Endothelial cell of umbilical vein (primary cell): Measurements from ENCODE around the gene CDC37. TPM values are rescaled to one million over a fixed set of nuclear protein-coding genes. Genes with fewer than 3 reads are reported as not detected.

Experiments used
- BruUV-seq: library from RNA; stranded (reverse); fragments of 400-500 nt; replicated peaks from 2 replicates; lab custom pipeline; 2021; lab: Mats Ljungman, UMichigan
- CTCF ChIA-PET: fragments of 300-600, 350-600 bp; sonication (Branson Sonifier 250); formaldehyde crosslinking; loops from one replicate; lab custom pipeline; 2021; ENCODE audit warnings: antibody characterized with exemption, inconsistent platforms; lab: Charles Lee
- POLR2A ChIA-PET: fragments of 300-600, 350-600 bp; sonication (Branson Sonifier 250); formaldehyde crosslinking; loops from one replicate; lab custom pipeline; 2021; ENCODE audit warnings: antibody characterized with exemption, inconsistent platforms; lab: Charles Lee
- DNase-seq: peaks from one replicate; pipeline ENCODE4 v3.0.0-alpha.2; 2011; ENCODE audit warnings: low read depth, low spot score
- FAIRE-seq: peaks from 2 replicates; lab custom pipeline; 2011; peaks lifted over from hg19 to GRCh38; lab: Jason Lieb, UNC
- H2AFZ ChIP-seq: 2 replicates; pipeline ENCODE4 v1.6.0; 2012; ENCODE audit warnings: low read depth, low read length, control low read depth, inconsistent platforms
- H3K27ac ChIP-seq: 2 replicates; pipeline ENCODE4 v1.5.1; 2011; ENCODE audit warnings: low read depth, mild to moderate bottlenecking, control low read depth, low read length, moderate library complexity; ENCODE audit not compliant: insufficient read depth
- H3K27me3 ChIP-seq, 2 experiments: 2 replicates each; pipeline versions ENCODE4 v1.6.0 to v1.6.1; 2011; ENCODE audit warnings: low read length in 2 of 2, mixed read lengths in 1 of 2; ENCODE audit not compliant: control insufficient read depth in 2 of 2, insufficient read depth in 2 of 2
- H3K36me3 ChIP-seq, 2 experiments: 2 replicates in 1 of 2; 3 replicates in 1 of 2; pipeline ENCODE4 v1.5.1; 2011; ENCODE audit warnings: low read length in 2 of 2, mild to moderate bottlenecking in 1 of 2, moderate library complexity in 1 of 2; ENCODE audit not compliant: control insufficient read depth in 2 of 2, insufficient read depth in 2 of 2; ENCODE audit errors: extremely low read depth in 1 of 2
- H3K4me1 ChIP-seq: 3 replicates; pipeline ENCODE4 v1.5.1; 2011; ENCODE audit warnings: mild to moderate bottlenecking, low read length; ENCODE audit not compliant: control insufficient read depth, insufficient read depth; ENCODE audit errors: extremely low read depth
- H3K4me2 ChIP-seq: 2 replicates; pipeline ENCODE4 v1.6.1; 2011; ENCODE audit warnings: low read length, control low read depth, mixed read lengths; ENCODE audit not compliant: insufficient read depth
- H3K4me3 ChIP-seq, 3 experiments: fragments of 200-600 bp in 1 of 3; sonication (generic), shearing (Covaris generic) in 1 of 3; replicated peaks in 1 of 3; 2 replicates each; pipeline ENCODE4 v1.5.1; 2011 to 2016; ENCODE audit warnings: control low read depth in 3 of 3, low read length in 3 of 3, mild to moderate bottlenecking in 2 of 3, inconsistent platforms in 1 of 3, low read depth in 1 of 3, moderate library complexity in 1 of 3; ENCODE audit not compliant: insufficient read depth in 1 of 3
- H3K79me2 ChIP-seq: 2 replicates; pipeline ENCODE4 v1.6.0; 2012; ENCODE audit warnings: low read length, inconsistent platforms; ENCODE audit not compliant: control insufficient read depth, insufficient read depth
- H3K9ac ChIP-seq: replicated peaks from 2 replicates; pipeline ENCODE3; 2011; ENCODE audit warnings: low read length, control low read depth; ENCODE audit not compliant: insufficient read depth; ENCODE audit errors: extremely low read depth
- H3K9me1 ChIP-seq: replicated peaks from 3 replicates; pipeline ENCODE4 v1.6.0; 2011; ENCODE audit warnings: mild to moderate bottlenecking, low read length; ENCODE audit not compliant: control insufficient read depth, insufficient read depth; ENCODE audit errors: extremely low read depth
- H3K9me3 ChIP-seq: replicated peaks from 2 replicates; pipeline ENCODE4 v1.5.1; 2012; ENCODE audit warnings: low read length, inconsistent platforms; ENCODE audit not compliant: control insufficient read depth, insufficient read depth
- H4K20me1 ChIP-seq: replicated peaks from 2 replicates; pipeline ENCODE3; 2011; ENCODE audit warnings: mild to moderate bottlenecking, low read length; ENCODE audit not compliant: control insufficient read depth, insufficient read depth; ENCODE audit errors: extremely low read depth
- CTCF ChIP-seq, 2 donors: IDR thresholded peaks; 1 replicate in 1 of 2; 2 replicates in 1 of 2; pipeline ENCODE4 v1.5.1; 2011; ENCODE audit warnings: low read length in 2 of 2, mild to moderate bottlenecking in 2 of 2, moderate library complexity in 2 of 2, control low read depth in 1 of 2, inconsistent platforms in 1 of 2, low read depth in 1 of 2; ENCODE audit not compliant: insufficient read depth in 1 of 2; ENCODE audit errors: extremely low read depth in 1 of 2
- EZH2 ChIP-seq: IDR thresholded peaks from 2 replicates; pipeline ENCODE4 v1.6.1; 2012; ENCODE audit warnings: borderline replicate concordance, low read depth, mild to moderate bottlenecking, moderate library complexity, low read length, inconsistent platforms; ENCODE audit not compliant: severe bottlenecking
- FOS ChIP-seq: IDR thresholded peaks from 2 replicates; pipeline ENCODE4 v1.6.1; 2011; ENCODE audit warnings: mild to moderate bottlenecking, low read length, moderate library complexity, borderline replicate concordance; ENCODE audit not compliant: insufficient read depth
- GATA2 ChIP-seq: IDR thresholded peaks from 2 replicates; pipeline ENCODE4 v1.7.0; 2011; ENCODE audit warnings: low read depth, mild to moderate bottlenecking, moderate library complexity, mixed read lengths, low read length; ENCODE audit not compliant: insufficient read length, insufficient read depth
- JUN ChIP-seq: IDR thresholded peaks from 2 replicates; pipeline ENCODE4 v1.6.1; 2011; ENCODE audit warnings: borderline replicate concordance, low read depth; ENCODE audit not compliant: insufficient read length, insufficient read depth
- MYC ChIP-seq: IDR thresholded peaks from one replicate; pipeline ENCODE4 v1.6.1; 2011; ENCODE audit warnings: mild to moderate bottlenecking, low read depth, low read length
- POLR2A ChIP-seq: IDR thresholded peaks from 2 replicates; pipeline ENCODE4 v1.6.1; 2012; ENCODE audit warnings: low read depth, mild to moderate bottlenecking, control low read depth, low read length
- POLR2AphosphoS5 ChIP-seq: IDR thresholded peaks from 2 replicates; pipeline ENCODE4 v1.6.1; 2012; ENCODE audit warnings: low read depth, mild to moderate bottlenecking, control low read depth, low read length, moderate library complexity; ENCODE audit not compliant: insufficient read depth
- dilution Hi-C: fragments of 300-500 bp; cut with MboI; formaldehyde crosslinking; loops from one replicate; pipeline ENCODE4 v1.15.0; 2019; ENCODE audit warnings: low sequenced_read_pairs; ENCODE audit not compliant: extremely low pct_ligation_motif_present
- intact Hi-C: fragments of 100-400 bp; cut with micrococcal nuclease; formaldehyde crosslinking; loops from one replicate; pipeline ENCODE4 v1.10.0; 2022
- polyA plus RNA-seq, 4 experiments: library from polyadenylated mRNA; depleted of rRNA in 3 of 4; stranded (reverse) in 3 of 4; unstranded in 1 of 4; fragments of >200 nt; gene quantifications; 2 replicates each; pipeline versions ENCODE4 v1.2.1 to v1.2.3, GENCODE V29; 2011 to 2012; ENCODE audit warnings: missing spikeins in 1 of 4
- total RNA-seq: library from RNA; stranded (reverse); gene quantifications from 2 replicates; pipeline ENCODE4 v1.2.3, GENCODE V29; 2021
- TF ChIP-seq, protein P1 (sequence below): IDR thresholded peaks from 2 replicates; pipeline ENCODE4 v1.6.1; 2011; ENCODE audit not compliant: insufficient read depth, insufficient read length

CDC37 gene
- total and polyA plus RNA-seq, 2 donors (not counting 3 experiments of a cell fraction or from before 2014, with no cell fraction given) = 300 to 372 TPM

DNA sequence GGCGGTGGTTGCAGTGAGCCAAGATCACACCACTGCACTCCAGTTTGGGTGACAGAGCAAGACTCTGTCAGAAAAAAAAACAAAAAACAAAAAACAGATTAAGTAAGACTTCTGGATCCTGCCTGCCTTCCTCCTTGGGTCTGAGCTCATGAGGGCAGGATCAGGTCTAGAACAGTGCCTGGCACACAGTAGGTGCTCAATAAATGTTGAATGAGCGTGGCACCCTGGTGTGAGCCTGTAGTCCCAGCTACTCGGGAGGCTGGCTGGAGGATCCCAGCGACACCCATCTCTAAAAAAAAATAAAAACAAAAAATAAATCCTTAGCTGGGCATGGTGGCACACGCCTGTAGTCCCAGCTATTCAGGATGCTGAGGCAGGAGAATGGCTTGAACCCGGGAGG, 2.8 kb upstream of the CDC37 start:
- H3K4me2 ChIP-seq = no peak overlapping the region
- no peaks in the 10 kb centered on the region for H4K20me1 ChIP-seq
- no peaks in the 10 kb centered on the region for H3K9me1 ChIP-seq
- peaks cover 22% of the 10 kb centered on the region for H3K79me2 ChIP-seq
- dilution Hi-C loops (no loop called here), intact Hi-C loops (no loop called here)
- H3K4me3 ChIP-seq = no peak overlapping the region
- H3K27me3 ChIP-seq = peaks cover 14 to 26% of the 10 kb centered on the region in 2 experiments
- no peak overlapping the region for H2AFZ ChIP-seq
- no peaks in the 10 kb centered on the region for H3K36me3 ChIP-seq
- no peak for FAIRE-seq
- BruUV-seq = no TSS peak
- no peak overlapping the region for H3K27ac ChIP-seq
- H3K9ac ChIP-seq = no peak overlapping the region
- H3K4me1 ChIP-seq = peaks cover 10% of the 10 kb centered on the region
- no peak for DNase-seq
- CTCF ChIA-PET = interaction anchor here (0.6 to 8.3 kb wide), 13 partner anchors 9 to 294 kb away, joined by 3 to 108 read pairs (median 7); partner anchors contain the start of gene PDE4A
- TF ChIP-seq GATA2 = no peak
- TF ChIP-seq POLR2AphosphoS5 = no peak
- TF ChIP-seq EZH2 = no peak
- no peak for TF ChIP-seq JUN
- TF ChIP-seq, protein P1, sequence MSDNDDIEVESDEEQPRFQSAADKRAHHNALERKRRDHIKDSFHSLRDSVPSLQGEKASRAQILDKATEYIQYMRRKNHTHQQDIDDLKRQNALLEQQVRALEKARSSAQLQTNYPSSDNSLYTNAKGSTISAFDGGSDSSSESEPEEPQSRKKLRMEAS = no peak
- no peak for TF ChIP-seq CTCF (IDR thresholded peaks at IDR 0.05; ENCODE audit: extremely low read depth in 1 of 2, insufficient read depth in 1 of 2, low read depth in 1 of 2, low read length in 2 of 2)
- TF ChIP-seq MYC = no peak
- no peak for TF ChIP-seq FOS
- TF ChIP-seq POLR2A = no peak
- POLR2A ChIA-PET = interaction anchor here (0.6 to 1.3 kb wide), 2 partner anchors 9 to 28 kb away, joined by 3 read pairs; no protein-coding TSS in a partner anchor
- no peaks in the 10 kb centered on the region for H3K9me3 ChIP-seq
